ENCODE data around the gene DYRK3. TPM values are rescaled to one million over a fixed set of nuclear protein-coding genes. Genes with fewer than 3 reads are reported as not detected.

DYRK3 gene
- total RNA-seq, 1 experiment from 2014 or later: 7.1 TPM

DNA sequence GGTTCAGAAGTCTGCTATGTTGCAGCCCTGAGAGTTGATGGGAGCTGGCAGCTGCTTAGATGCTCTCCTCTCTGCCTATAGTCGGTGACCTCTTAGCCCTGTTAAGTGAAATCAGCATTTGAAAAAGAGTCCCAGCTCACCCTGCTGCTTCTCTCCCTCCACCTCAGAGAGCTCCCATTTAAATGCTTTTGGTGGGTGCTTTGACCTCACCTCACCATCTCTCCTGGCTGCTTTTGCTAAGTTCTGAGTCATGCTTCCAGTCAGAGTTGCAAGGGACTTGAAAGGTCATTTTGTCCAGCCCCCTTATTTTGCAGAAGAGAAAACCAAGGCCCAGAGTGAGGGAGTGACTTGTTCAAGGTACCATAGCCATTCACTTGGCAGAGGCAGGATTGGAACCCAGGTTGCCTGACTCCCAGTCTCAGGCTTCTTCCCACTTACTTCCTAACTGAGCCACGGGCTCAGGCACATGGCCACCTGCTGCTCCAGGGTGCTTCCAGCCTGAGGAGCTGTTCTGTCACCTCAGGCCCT is 52.6 kb downstream of the DYRK3 start:
- intact Hi-C loops (cut with micrococcal nuclease): no loop called here
- no peaks in the 10 kb centered on the region for H3K9me2 ChIP-seq (ENCODE audit: insufficient read depth)
- H3K9ac ChIP-seq (ENCODE audit: low read length): no peak overlapping the region
- H3K27me3 ChIP-seq (ENCODE audit: insufficient read depth, low read length): peaks cover 5% of the 10 kb centered on the region; the same call in 1 of the 2 replicates
- BruUV-seq (replicated peaks): no TSS peak
- CTCF ChIA-PET: interaction anchor here (1.8 kb wide), 1 partner anchor 38 kb away, joined by 4 read pairs; no protein-coding TSS in a partner anchor
- H3K79me2 ChIP-seq (ENCODE audit: insufficient read depth, low read length): peaks cover 72% of the 10 kb centered on the region
- POLR2A ChIA-PET: no interaction called here
- ATAC-seq (no peak), DNase-seq (ENCODE audit: low read depth, low spot score) (no peak)
- H3K27ac ChIP-seq (ENCODE audit: low read depth, low read length): no peak overlapping the region
- H2AFZ ChIP-seq (ENCODE audit: low read depth, low read length, poor library complexity, severe bottlenecking): no peak overlapping the region
- no peak overlapping the region for H3K4me3 ChIP-seq (replicated peaks in 1 of 2; ENCODE audit: low read depth in 1 of 2, low read length in 2 of 2)
- peaks cover 19 to 35% of the 10 kb centered on the region in 2 experiments for H3K4me1 ChIP-seq (ENCODE audit: control insufficient read depth in 1 of 2, insufficient read depth in 2 of 2, low read length in 2 of 2)
- RAD21 ChIA-PET (ENCODE audit: low non-redundant PET in 1 of 2, low total read pairs in 2 of 2, uncharacterized antibody in 2 of 2, unreplicated experiment in 2 of 2): no interaction called here
- peak overlapping the region; percentile 91 for H3K4me2 ChIP-seq (ENCODE audit: low read length)
- no peaks in the 10 kb centered on the region for H3K9me3 ChIP-seq (ENCODE audit: control insufficient read depth in 1 of 2, insufficient read depth in 1 of 2, low read depth in 1 of 2, low read length in 2 of 2)
- H4K20me1 ChIP-seq (ENCODE audit: insufficient read depth): no peaks in the 10 kb centered on the region; the same call in 1 of the 2 replicates
- TF ChIP-seq ZBTB33 (IDR thresholded peaks at IDR 0.05; ENCODE audit: extremely low read depth, insufficient replicate concordance, low read length) (no peak), JUND (IDR thresholded peaks at IDR 0.05) (no peak), ELF1 (IDR thresholded peaks at IDR 0.05; ENCODE audit: borderline replicate concordance, low read depth) (no peak), ZFX (IDR thresholded peaks at IDR 0.05) (no peak), SIN3A (IDR thresholded peaks at IDR 0.05; ENCODE audit: low read depth) (no peak), TCF7L2 (IDR thresholded peaks at IDR 0.05; ENCODE audit: borderline replicate concordance, extremely low read depth, insufficient read depth, insufficient read length) (no peak), YY1 (IDR thresholded peaks at IDR 0.05; ENCODE audit: extremely low read depth, insufficient replicate concordance, low read depth, low read length) (no peak), POLR2AphosphoS5 (IDR thresholded peaks at IDR 0.05; ENCODE audit: low read depth, low read length) (no peak), EGR1 (IDR thresholded peaks at IDR 0.05; ENCODE audit: low read depth) (no peak), SRF (IDR thresholded peaks at IDR 0.05; ENCODE audit: low read depth) (no peak), EZH2 (IDR thresholded peaks at IDR 0.05) (no peak), CEBPB (IDR thresholded peaks at IDR 0.05; ENCODE audit: low read depth) (no peak), RAD21 (IDR thresholded peaks at IDR 0.05; ENCODE audit: low read depth) (no peak), CBX3 (IDR thresholded peaks at IDR 0.05; ENCODE audit: low read depth) (no peak), FOSL1 (IDR thresholded peaks at IDR 0.05; ENCODE audit: low read depth) (no peak), POLR2A (IDR thresholded peaks at IDR 0.05; ENCODE audit: borderline replicate concordance, extremely low read depth, insufficient read depth, insufficient read length) (no peak)
- TF ChIP-seq, protein P1, sequence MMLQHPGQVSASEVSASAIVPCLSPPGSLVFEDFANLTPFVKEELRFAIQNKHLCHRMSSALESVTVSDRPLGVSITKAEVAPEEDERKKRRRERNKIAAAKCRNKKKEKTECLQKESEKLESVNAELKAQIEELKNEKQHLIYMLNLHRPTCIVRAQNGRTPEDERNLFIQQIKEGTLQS (IDR thresholded peaks at IDR 0.05): no peak
- TF ChIP-seq, protein P2, sequence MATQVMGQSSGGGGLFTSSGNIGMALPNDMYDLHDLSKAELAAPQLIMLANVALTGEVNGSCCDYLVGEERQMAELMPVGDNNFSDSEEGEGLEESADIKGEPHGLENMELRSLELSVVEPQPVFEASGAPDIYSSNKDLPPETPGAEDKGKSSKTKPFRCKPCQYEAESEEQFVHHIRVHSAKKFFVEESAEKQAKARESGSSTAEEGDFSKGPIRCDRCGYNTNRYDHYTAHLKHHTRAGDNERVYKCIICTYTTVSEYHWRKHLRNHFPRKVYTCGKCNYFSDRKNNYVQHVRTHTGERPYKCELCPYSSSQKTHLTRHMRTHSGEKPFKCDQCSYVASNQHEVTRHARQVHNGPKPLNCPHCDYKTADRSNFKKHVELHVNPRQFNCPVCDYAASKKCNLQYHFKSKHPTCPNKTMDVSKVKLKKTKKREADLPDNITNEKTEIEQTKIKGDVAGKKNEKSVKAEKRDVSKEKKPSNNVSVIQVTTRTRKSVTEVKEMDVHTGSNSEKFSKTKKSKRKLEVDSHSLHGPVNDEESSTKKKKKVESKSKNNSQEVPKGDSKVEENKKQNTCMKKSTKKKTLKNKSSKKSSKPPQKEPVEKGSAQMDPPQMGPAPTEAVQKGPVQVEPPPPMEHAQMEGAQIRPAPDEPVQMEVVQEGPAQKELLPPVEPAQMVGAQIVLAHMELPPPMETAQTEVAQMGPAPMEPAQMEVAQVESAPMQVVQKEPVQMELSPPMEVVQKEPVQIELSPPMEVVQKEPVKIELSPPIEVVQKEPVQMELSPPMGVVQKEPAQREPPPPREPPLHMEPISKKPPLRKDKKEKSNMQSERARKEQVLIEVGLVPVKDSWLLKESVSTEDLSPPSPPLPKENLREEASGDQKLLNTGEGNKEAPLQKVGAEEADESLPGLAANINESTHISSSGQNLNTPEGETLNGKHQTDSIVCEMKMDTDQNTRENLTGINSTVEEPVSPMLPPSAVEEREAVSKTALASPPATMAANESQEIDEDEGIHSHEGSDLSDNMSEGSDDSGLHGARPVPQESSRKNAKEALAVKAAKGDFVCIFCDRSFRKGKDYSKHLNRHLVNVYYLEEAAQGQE (IDR thresholded peaks at IDR 0.05; ENCODE audit: low read depth): no peak
- TF ChIP-seq, protein P3, sequence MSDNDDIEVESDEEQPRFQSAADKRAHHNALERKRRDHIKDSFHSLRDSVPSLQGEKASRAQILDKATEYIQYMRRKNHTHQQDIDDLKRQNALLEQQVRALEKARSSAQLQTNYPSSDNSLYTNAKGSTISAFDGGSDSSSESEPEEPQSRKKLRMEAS (IDR thresholded peaks at IDR 0.05): no peak
- H3K36me3 ChIP-seq (ENCODE audit: control insufficient read depth in 1 of 2, insufficient read depth in 2 of 2, low read length in 2 of 2): no peaks in the 10 kb centered on the region

Measured in HCT116 (cell line).